ENCODE data around the gene ARHGAP33. TPM values are rescaled to one million over a fixed set of nuclear protein-coding genes. Genes with fewer than 3 reads are reported as not detected.

ARHGAP33 gene
- total RNA-seq, 6 experiments from 2014 or later, result 5.4 to 11.0 (median 8.8) TPM

DNA sequence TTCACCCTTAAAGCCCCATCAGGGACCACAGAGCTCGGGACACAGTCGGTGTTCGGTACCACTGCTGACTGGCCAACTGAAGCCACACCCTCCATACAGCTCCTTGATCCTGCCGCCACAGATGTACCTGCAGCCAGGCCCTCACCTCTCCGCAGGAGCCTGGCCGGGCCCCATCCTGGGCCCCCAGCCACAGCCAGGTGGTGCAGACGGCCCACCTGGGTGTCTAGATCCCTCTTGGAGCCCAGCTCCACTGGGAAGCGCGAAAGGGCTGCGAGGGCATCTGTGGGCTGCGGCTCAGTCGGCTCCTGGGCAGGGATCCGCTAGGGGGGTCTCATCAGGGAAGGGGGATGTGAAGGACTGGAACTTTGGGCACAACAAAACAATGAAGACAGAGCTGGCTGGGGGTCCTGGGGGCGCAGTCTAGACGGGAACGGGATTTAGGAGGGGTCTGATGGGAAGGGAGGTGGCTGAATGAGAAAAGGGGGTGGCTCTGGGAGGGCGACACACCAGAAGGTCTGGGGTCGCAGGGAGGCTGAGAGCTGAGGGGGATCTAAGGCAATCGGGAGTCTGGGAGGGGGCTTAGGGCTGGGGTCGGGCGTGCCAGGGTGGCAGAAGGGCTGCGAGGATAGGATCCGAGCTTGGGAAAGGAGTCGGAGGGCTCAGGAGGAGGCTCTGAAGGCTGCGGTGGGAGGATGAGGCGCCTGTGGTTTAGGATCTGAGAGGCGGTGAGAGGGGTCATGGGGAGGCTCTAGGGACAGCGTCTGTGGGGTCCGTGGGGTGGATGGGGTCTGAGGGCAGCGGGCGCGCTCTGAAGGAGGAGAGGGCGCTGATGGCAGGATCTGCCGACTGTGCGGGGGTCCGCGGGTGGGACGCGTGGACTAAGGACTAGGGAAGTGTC lies 21.5 kb downstream of the ARHGAP33 start:
- no peaks in the 10 kb centered on the region for H3K36me3 Mint-ChIP-seq (ENCODE audit: low read depth)
- H3K27me3 Mint-ChIP-seq (ENCODE audit: insufficient read depth), result peaks cover 40% of the 10 kb centered on the region
- TF ChIP-seq, protein P1, sequence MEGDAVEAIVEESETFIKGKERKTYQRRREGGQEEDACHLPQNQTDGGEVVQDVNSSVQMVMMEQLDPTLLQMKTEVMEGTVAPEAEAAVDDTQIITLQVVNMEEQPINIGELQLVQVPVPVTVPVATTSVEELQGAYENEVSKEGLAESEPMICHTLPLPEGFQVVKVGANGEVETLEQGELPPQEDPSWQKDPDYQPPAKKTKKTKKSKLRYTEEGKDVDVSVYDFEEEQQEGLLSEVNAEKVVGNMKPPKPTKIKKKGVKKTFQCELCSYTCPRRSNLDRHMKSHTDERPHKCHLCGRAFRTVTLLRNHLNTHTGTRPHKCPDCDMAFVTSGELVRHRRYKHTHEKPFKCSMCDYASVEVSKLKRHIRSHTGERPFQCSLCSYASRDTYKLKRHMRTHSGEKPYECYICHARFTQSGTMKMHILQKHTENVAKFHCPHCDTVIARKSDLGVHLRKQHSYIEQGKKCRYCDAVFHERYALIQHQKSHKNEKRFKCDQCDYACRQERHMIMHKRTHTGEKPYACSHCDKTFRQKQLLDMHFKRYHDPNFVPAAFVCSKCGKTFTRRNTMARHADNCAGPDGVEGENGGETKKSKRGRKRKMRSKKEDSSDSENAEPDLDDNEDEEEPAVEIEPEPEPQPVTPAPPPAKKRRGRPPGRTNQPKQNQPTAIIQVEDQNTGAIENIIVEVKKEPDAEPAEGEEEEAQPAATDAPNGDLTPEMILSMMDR (IDR thresholded peaks at IDR 0.05), result no peak

DNA sequence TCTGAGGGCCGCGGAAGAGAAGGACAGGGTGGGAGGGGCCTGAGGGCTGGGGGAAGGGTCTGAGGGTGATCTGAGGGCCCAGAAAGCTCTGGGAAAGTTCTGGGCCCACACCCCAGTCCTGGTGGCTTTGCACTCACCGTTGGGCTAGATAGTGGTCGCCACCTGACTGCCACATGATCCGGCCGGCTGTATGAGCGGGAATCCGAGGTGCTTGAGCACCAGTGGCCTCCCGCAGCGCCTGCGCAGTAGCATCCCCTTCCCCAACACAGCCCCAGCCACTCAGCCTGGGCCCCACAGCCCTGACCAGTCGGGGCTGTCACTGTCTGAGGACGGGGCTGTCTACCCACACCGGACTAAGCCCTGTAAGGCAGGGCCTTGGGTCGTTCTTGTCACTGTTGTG lies 22.3 kb downstream of the ARHGAP33 start:
- Mint-ChIP-seq H3K27ac (no peak overlapping the region), H3K9me3 (no peaks in the 10 kb centered on the region), H3K27me3 (ENCODE audit: insufficient read depth) (peaks cover 44% of the 10 kb centered on the region), H3K36me3 (ENCODE audit: low read depth) (no peaks in the 10 kb centered on the region), H3K4me1 (ENCODE audit: low read depth) (no peaks in the 10 kb centered on the region), H3K4me3 (no peak overlapping the region)
- DNase-seq, result no peak
- TF ChIP-seq, protein P1 (IDR thresholded peaks at IDR 0.05), result no peak

More for the DNA sequence above, 21.5 kb downstream of the ARHGAP33 start:
- no peaks in the 10 kb centered on the region for H3K9me3 Mint-ChIP-seq
- no peak for DNase-seq
- H3K4me3 Mint-ChIP-seq, result no peak overlapping the region
- H3K4me1 Mint-ChIP-seq (ENCODE audit: low read depth), result no peaks in the 10 kb centered on the region
- no peak overlapping the region for H3K27ac Mint-ChIP-seq

DNA sequence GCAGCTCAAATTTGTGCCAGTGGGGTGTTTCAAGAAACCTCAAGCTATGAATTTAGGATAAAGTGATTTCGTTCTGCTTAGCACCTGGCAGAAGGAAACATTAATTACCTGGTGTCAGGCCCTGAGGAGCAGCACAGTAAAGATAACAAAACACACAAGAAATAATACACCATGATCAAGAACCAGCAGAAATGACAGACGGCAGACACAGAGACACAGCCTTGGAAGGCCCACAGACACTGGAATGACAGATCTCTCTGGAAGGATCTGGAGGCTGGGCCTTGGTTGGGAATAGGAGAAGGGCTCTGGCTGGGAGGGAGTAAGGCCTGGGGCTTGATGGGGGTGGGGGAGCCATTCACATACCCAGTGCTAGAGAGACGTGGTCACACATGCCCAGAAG lies 26.5 kb downstream of the ARHGAP33 start:
- peaks cover 54% of the 10 kb centered on the region for H3K27me3 Mint-ChIP-seq (ENCODE audit: insufficient read depth)
- no peak overlapping the region for H3K4me3 Mint-ChIP-seq
- H3K9me3 Mint-ChIP-seq, result no peaks in the 10 kb centered on the region
- H3K36me3 Mint-ChIP-seq (ENCODE audit: low read depth), result no peaks in the 10 kb centered on the region
- no peaks in the 10 kb centered on the region for H3K4me1 Mint-ChIP-seq (ENCODE audit: low read depth)
- no peak for DNase-seq
- TF ChIP-seq, protein P1 (IDR thresholded peaks at IDR 0.05), result no peak
- no peak overlapping the region for H3K27ac Mint-ChIP-seq

DNA sequence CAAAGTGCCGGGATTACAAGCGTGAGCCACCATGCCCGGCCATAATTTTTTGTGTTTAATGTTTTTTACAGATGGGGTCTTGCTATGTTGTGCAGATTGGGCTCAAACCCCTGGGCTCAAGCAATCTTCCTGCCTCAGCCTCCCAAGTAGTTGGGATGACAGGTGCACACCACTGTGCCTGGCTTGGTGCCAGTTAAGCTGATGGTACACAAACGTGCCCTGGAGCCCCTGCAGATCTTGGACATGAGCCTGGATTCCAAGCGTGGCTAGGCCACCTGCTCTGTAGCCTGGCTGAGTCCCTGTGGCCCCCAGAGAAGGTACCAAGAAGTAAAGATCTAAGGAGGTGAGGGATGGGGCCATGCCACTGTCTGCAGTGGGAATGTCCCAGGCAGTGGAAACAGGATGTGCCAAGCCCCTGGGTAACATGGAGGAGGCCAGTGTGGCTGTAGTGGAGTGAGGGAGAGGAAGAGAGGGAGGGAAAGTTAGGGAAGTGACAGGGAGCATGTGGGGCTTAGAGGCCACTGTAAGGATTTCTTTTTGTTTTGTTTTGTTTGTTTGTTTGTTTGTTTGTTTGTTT lies 30.2 kb downstream of the ARHGAP33 start:
- no peak overlapping the region for H3K27ac Mint-ChIP-seq
- H3K4me3 Mint-ChIP-seq, result no peak overlapping the region
- no peaks in the 10 kb centered on the region for H3K4me1 Mint-ChIP-seq (ENCODE audit: low read depth)
- DNase-seq, result no peak
- H3K9me3 Mint-ChIP-seq, result no peaks in the 10 kb centered on the region
- no peaks in the 10 kb centered on the region for H3K36me3 Mint-ChIP-seq (ENCODE audit: low read depth)
- TF ChIP-seq, protein P1 (IDR thresholded peaks at IDR 0.05), result no peak
- peaks cover 47% of the 10 kb centered on the region for H3K27me3 Mint-ChIP-seq (ENCODE audit: insufficient read depth)

DNA sequence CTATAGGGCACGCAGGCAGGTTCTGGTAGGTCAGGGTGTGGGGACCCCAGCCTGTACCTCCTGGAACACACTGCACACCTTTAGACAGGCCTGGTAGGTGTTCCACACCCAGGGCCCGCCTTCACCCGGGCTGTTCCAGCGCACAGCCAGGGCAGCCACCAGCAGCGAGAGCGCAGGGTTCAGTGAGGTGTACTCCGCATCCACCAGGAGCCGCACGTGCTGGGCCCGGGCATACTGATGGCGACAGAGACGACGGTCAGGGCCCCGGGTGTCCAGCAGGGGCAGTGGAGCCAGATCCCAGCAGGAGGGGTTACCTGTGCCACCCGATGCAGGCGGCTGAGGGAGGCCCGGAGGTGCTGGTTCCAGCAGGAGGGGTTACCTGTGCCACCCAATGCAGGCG lies 31.2 kb downstream of the ARHGAP33 start:
- H3K36me3 Mint-ChIP-seq (ENCODE audit: low read depth), result no peaks in the 10 kb centered on the region
- no peak for DNase-seq

More for the DNA sequence above, 31.2 kb downstream of the ARHGAP33 start:
- Mint-ChIP-seq H3K27me3 (ENCODE audit: insufficient read depth) (peaks cover 48% of the 10 kb centered on the region), H3K27ac (no peak overlapping the region), H3K9me3 (no peaks in the 10 kb centered on the region), H3K4me3 (no peak overlapping the region), H3K4me1 (ENCODE audit: low read depth) (no peaks in the 10 kb centered on the region)
- TF ChIP-seq, protein P1 (IDR thresholded peaks at IDR 0.05), result no peak
